ENCODE measurements around the gene SLC25A24. TPM values are rescaled to one million over a fixed set of nuclear protein-coding genes. Genes with fewer than 3 reads are reported as not detected.
A peak's percentile ranks its signal among the peaks of the same experiment; 100 is the strongest.

The SLC25A24 gene
- total and polyA plus RNA-seq, 9 of the 15 experiments (the other 6 are each of a cell fraction or from before 2014, with no cell fraction given), result 6.9 to 34.9 (median 25.4) TPM

GRCh38 chr1:108200687-108201051 is 526 bp upstream of the SLC25A24 start (continued):
- TF ChIP-seq RAD21 (CRISPR knock-in tag; conservative IDR thresholded peaks at IDR 0.05 in 1 of 2, IDR thresholded peaks at IDR 0.05 in 1 of 2) (peak in 1 of 2 experiments; percentile 25; a peak in 2 of 4 replicates), MIER1 (IDR thresholded peaks at IDR 0.05; ENCODE audit: low read depth) (0 out of 2 replicates have a peak, but pooled peaks have one; percentile 30), TFAP4 (CRISPR knock-in tag; IDR thresholded peaks at IDR 0.05; ENCODE audit: borderline replicate concordance) (peak; percentile 47; the same call in 1 of the 2 replicates), HDAC2 (IDR thresholded peaks at IDR 0.05) (peak; percentile 61; the same call in 1 of the 2 replicates), SMARCE1 (IDR thresholded peaks at IDR 0.05) (0 out of 2 replicates have a peak, but pooled peaks have one; percentile 34), ZNF589 (CRISPR knock-in tag; IDR thresholded peaks at IDR 0.05; ENCODE audit: low read depth) (no peak), JUND (IDR thresholded peaks at IDR 0.05; ENCODE audit: borderline replicate concordance, low read depth, low read length) (0 out of 2 replicates have a peak, but pooled peaks have one; percentile 6), JUND (tag; IDR thresholded peaks at IDR 0.05; ENCODE audit: borderline replicate concordance, low read depth, low read length) (no peak), DPF2 (IDR thresholded peaks at IDR 0.05) (peak; percentile 48; the same call in 1 of the 2 replicates), FOXJ2 (tag; IDR thresholded peaks at IDR 0.05) (0 out of 2 replicates have a peak, but pooled peaks have one; percentile 35), CC2D1A (IDR thresholded peaks at IDR 0.05) (0 out of 2 replicates have a peak, but pooled peaks have one; percentile 34), HMBOX1 (IDR thresholded peaks at IDR 0.05) (peak; percentile 88), MAFG (tag; conservative IDR thresholded peaks at IDR 0.05) (no peak), ZSCAN29 (IDR thresholded peaks at IDR 0.05) (no peak)

Data from K562 (cell line).